GM12892 (cell line): Measurements from ENCODE around the gene SNX22.

Experiments used
- POLR2A ChIP-seq: IDR thresholded peaks from 2 replicates; pipeline ENCODE4 v1.6.1; 2011; ENCODE audit warnings: low read depth, low read length, control low read depth
- TAF1 ChIP-seq: IDR thresholded peaks from 2 replicates; pipeline ENCODE4 v1.6.1; 2011; ENCODE audit warnings: low read depth, mild to moderate bottlenecking, control low read depth, low read length, borderline replicate concordance

DNA sequence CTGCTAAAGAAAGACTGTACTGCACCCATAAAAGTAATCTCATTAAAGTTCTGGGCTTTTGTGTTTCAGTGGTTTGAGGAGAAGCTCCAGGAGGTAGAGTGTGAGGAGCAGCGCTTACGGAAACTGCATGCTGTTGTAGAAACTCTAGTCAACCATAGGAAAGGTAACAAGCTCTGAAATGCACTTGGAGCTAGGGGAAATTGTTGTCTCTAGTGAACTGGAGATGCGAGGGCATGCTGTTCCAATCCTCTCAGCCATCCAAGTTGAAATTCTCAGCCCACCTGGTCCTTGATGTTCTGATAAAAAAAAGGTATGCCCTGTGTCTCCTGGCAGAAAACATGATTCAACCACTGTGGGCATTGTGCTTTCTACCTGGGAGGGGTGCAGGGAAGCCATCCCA lies 21.4 kb upstream of the SNX22 start:
- TF ChIP-seq POLR2A, result no peak
- no peak for TF ChIP-seq TAF1
